Astrocyte (in vitro differentiated cells and primary cell): Measurements from ENCODE around the gene CDK9. TPM values are rescaled to one million over a fixed set of nuclear protein-coding genes. Genes with fewer than 3 reads are reported as not detected.

Experiments
- DNase-seq: peaks from one replicate; pipeline ENCODE4 v3.0.0-alpha.2; 2010; ENCODE audit warnings: low read depth
- FAIRE-seq: peaks from 2 replicates; lab custom pipeline; 2011; peaks lifted over from hg19 to GRCh38; lab: Jason Lieb, UNC
- H2AFZ ChIP-seq: 2 replicates; pipeline ENCODE4 v1.6.0; 2012; ENCODE audit warnings: low read depth, low read length, inconsistent platforms
- H3K27ac ChIP-seq: 2 replicates; pipeline ENCODE4 v1.5.1; 2011; ENCODE audit warnings: low read depth, low read length, inconsistent platforms
- H3K27me3 ChIP-seq: 2 replicates; pipeline ENCODE4 v1.6.0; 2011; ENCODE audit warnings: low read length, inconsistent platforms; ENCODE audit not compliant: insufficient read depth
- H3K36me3 ChIP-seq: 2 replicates; pipeline ENCODE4 v1.5.1; 2011; ENCODE audit warnings: low read length, inconsistent platforms; ENCODE audit not compliant: insufficient read depth
- H3K4me1 ChIP-seq: 2 replicates; pipeline ENCODE4 v1.5.1; 2011; ENCODE audit warnings: low read length, inconsistent platforms; ENCODE audit not compliant: insufficient read depth
- H3K4me2 ChIP-seq: 2 replicates; pipeline ENCODE4 v1.6.0; 2012; ENCODE audit warnings: low read length, inconsistent platforms
- H3K4me3 ChIP-seq: 2 replicates; pipeline ENCODE4 v1.5.1; 2011; ENCODE audit warnings: low read depth, mild to moderate bottlenecking, low read length, inconsistent platforms; ENCODE audit not compliant: insufficient read depth
- H3K79me2 ChIP-seq: 2 replicates; pipeline ENCODE4 v1.6.0; 2012; ENCODE audit warnings: mild to moderate bottlenecking, low read length, inconsistent platforms; ENCODE audit not compliant: insufficient read depth
- H3K9ac ChIP-seq: 2 replicates; pipeline ENCODE4 v1.6.0; 2012; ENCODE audit warnings: mild to moderate bottlenecking, low read length, inconsistent platforms
- H3K9me3 ChIP-seq: 2 replicates; pipeline ENCODE4 v1.5.1; 2012; ENCODE audit warnings: low read depth, mild to moderate bottlenecking, low read length, inconsistent platforms; ENCODE audit not compliant: insufficient read depth
- H4K20me1 ChIP-seq: 2 replicates; pipeline ENCODE4 v1.6.0; 2012; ENCODE audit warnings: low read length, inconsistent platforms; ENCODE audit not compliant: insufficient read depth
- H3K27ac Mint-ChIP-seq: one replicate; pipeline ENCODE4 v1.8.0; 2021; ENCODE audit warnings: mild to moderate bottlenecking, mixed read lengths; ENCODE audit not compliant: unreplicated experiment
- H3K27me3 Mint-ChIP-seq: one replicate; pipeline ENCODE4 v1.8.0; 2021; ENCODE audit warnings: low read depth, mixed read lengths; ENCODE audit not compliant: unreplicated experiment
- H3K36me3 Mint-ChIP-seq: one replicate; pipeline ENCODE4 v1.8.0; 2021; ENCODE audit warnings: low read depth, mixed read lengths; ENCODE audit not compliant: unreplicated experiment
- H3K4me1 Mint-ChIP-seq: one replicate; pipeline ENCODE4 v1.8.0; 2021; ENCODE audit warnings: low read depth, mixed read lengths; ENCODE audit not compliant: unreplicated experiment
- H3K4me3 Mint-ChIP-seq: one replicate; pipeline ENCODE4 v1.8.0; 2021; ENCODE audit warnings: mild to moderate bottlenecking, moderate library complexity, mixed read lengths; ENCODE audit not compliant: unreplicated experiment
- H3K9me3 Mint-ChIP-seq: one replicate; pipeline ENCODE4 v1.8.0; 2021; ENCODE audit warnings: mild to moderate bottlenecking, mixed read lengths; ENCODE audit not compliant: unreplicated experiment
- EZH2 ChIP-seq: IDR thresholded peaks from 2 replicates; pipeline ENCODE4 v1.6.1; 2012; ENCODE audit warnings: mild to moderate bottlenecking, low read length, inconsistent platforms; ENCODE audit not compliant: insufficient read depth
- total RNA-seq: library from RNA; stranded (reverse); gene quantifications from 2 replicates; pipeline ENCODE4 v1.2.1, GENCODE V29; 2021
- TF ChIP-seq, protein P1 (sequence below): IDR thresholded peaks from 2 replicates; pipeline ENCODE4 v1.5.1; 2011; ENCODE audit warnings: low read depth, mild to moderate bottlenecking, inconsistent platforms, low read length, moderate library complexity; ENCODE audit not compliant: insufficient read depth

Gene CDK9
- total RNA-seq, 1 donor from 2014 or later: 71.7 TPM

GRCh38 chr9:127809540-127810377 lies 23.9 kb downstream of the CDK9 start:
- Histone ChIP-seq H3K27ac (no peak overlapping the region), H3K36me3 (peaks cover 11% of the 10 kb centered on the region), H3K27me3 (no peaks in the 10 kb centered on the region), H3K4me3 (no peak overlapping the region), H3K9me3 (no peaks in the 10 kb centered on the region), H4K20me1 (peaks cover 34% of the 10 kb centered on the region), H3K79me2 (peaks cover 23% of the 10 kb centered on the region), H3K9ac (no peak overlapping the region), H3K4me2 (peak overlapping the region; percentile 26), H3K4me1 (no peaks in the 10 kb centered on the region), H2AFZ (no peak overlapping the region)
- H3K4me3 Mint-ChIP-seq: no peak overlapping the region
- no peaks in the 10 kb centered on the region for H3K27me3 Mint-ChIP-seq
- H3K4me1 Mint-ChIP-seq: peaks cover 2% of the 10 kb centered on the region
- TF ChIP-seq EZH2: no peak
- TF ChIP-seq, protein P1, sequence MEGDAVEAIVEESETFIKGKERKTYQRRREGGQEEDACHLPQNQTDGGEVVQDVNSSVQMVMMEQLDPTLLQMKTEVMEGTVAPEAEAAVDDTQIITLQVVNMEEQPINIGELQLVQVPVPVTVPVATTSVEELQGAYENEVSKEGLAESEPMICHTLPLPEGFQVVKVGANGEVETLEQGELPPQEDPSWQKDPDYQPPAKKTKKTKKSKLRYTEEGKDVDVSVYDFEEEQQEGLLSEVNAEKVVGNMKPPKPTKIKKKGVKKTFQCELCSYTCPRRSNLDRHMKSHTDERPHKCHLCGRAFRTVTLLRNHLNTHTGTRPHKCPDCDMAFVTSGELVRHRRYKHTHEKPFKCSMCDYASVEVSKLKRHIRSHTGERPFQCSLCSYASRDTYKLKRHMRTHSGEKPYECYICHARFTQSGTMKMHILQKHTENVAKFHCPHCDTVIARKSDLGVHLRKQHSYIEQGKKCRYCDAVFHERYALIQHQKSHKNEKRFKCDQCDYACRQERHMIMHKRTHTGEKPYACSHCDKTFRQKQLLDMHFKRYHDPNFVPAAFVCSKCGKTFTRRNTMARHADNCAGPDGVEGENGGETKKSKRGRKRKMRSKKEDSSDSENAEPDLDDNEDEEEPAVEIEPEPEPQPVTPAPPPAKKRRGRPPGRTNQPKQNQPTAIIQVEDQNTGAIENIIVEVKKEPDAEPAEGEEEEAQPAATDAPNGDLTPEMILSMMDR: no peak
- H3K9me3 Mint-ChIP-seq: no peaks in the 10 kb centered on the region
- no peak overlapping the region for H3K27ac Mint-ChIP-seq
- DNase-seq (no peak), FAIRE-seq (no peak)
- H3K36me3 Mint-ChIP-seq: peaks cover 18% of the 10 kb centered on the region

DNA sequence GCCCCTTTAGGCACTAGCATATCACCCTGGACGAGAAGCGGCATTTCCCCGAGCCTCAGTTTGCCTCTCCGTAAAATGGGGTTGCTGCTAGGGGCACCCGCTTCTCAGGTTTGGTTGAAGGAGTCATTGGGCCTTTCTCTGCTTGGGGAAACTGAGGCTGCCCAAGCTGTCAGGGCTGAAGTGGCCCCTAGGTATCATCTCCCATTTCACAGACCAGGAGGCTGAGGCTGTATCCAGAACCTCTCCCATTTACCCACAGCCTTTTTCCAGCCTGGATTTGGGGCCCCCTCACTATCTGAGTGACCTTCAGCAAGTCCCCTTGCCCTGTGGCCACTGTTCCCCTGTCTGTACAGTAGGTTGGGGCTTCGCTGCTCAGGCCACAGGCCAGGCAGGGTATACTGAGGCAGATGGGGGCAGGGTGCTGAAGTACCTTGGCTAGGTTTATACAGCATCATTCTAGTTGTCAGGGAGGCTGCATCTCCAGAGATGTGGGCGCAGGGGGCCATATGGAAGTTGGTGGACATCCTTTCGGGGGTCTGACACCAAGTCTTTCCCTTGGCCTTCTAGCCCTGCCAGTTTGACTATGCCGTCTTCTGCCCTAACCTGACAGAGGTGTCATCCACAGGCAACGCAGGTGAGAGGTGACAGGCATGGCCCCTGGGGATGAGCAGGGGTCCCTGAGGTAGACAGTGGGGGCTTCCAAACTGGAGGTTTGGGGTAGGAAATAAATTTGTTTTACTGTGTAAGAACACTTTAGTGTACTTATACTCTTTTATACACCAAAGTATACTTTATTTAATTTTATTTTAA lies 24.7 kb downstream of the CDK9 start:
- H3K27me3 ChIP-seq: no peaks in the 10 kb centered on the region
- no peak overlapping the region for H2AFZ ChIP-seq
- no peak overlapping the region for H3K27ac ChIP-seq
- no peaks in the 10 kb centered on the region for H3K4me1 ChIP-seq
- no peaks in the 10 kb centered on the region for H3K9me3 ChIP-seq
- Mint-ChIP-seq H3K27me3 (no peaks in the 10 kb centered on the region), H3K4me1 (peaks cover 2% of the 10 kb centered on the region), H3K4me3 (no peak overlapping the region), H3K9me3 (no peaks in the 10 kb centered on the region), H3K27ac (no peak overlapping the region), H3K36me3 (peaks cover 21% of the 10 kb centered on the region)
- H3K4me2 ChIP-seq: no peak overlapping the region
- no peak overlapping the region for H3K4me3 ChIP-seq
- FAIRE-seq (no peak), DNase-seq (no peak)
- H4K20me1 ChIP-seq: peaks cover 34% of the 10 kb centered on the region
- peaks cover 11% of the 10 kb centered on the region for H3K36me3 ChIP-seq
- no peak overlapping the region for H3K9ac ChIP-seq
- H3K79me2 ChIP-seq: peaks cover 15% of the 10 kb centered on the region
- TF ChIP-seq, protein P1: no peak
- TF ChIP-seq EZH2: no peak
